Measurements from ENCODE around the gene OTOF. TPM values are rescaled to one million over a fixed set of nuclear protein-coding genes. Genes with fewer than 3 reads are reported as not detected.

The OTOF gene
- total and polyA plus RNA-seq, 2 of the 13 experiments (the other 11 are each of a cell fraction or from before 2014, with no cell fraction given) = 0.04 TPM; not detected in 1

DNA sequence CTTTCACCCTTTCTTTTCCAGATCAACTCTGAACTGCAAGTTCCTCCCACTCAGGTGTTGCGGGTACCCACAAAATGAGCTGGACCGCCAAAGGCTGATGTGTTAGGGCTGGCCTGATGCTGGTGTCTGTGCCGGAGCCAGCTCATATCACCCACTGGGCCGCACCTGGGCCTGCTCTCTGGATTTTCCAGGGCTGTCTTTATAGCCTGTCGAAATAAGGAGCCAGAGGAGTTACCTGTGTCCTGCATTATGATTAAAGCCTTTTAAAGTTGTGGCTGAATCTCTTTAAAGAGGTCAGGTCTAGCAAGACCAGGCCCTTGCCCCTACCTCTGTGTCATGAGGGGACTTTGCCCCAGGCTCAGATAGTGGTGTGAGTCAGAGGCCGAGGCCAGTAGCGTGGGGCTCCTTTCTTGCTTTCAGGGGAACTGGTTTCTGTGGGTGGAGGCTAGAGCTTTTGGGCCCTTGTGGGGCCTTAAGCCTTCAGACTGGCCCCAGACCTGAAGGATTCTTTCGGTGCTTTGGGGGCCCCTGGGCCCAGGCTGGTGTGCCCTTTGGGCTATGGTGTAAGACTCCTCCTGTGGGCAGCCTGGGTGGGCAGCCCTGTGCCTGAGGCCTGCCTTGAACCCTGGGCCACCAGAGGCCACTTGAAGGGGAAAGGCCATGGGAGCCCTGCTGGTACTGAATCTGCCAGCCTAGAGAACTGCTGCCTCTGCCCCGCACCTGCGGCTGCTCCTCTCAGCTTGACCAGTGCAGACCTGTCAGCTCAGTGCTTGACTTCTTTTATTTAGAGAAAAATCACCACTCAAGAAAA, 21.3 kb downstream of the OTOF start (continued):
- peak; percentile 47; the same call in 1 of the 2 replicates for TF ChIP-seq PRDM10 (CRISPR knock-in tag; IDR thresholded peaks at IDR 0.05; ENCODE audit: low read depth)
- peak; percentile 77; the same call in 1 of the 2 replicates for TF ChIP-seq GATAD2A (CRISPR knock-in tag; IDR thresholded peaks at IDR 0.05)
- TF ChIP-seq ELF3 (CRISPR knock-in tag; IDR thresholded peaks at IDR 0.05) = peak; percentile 18; the same call in 1 of the 2 replicates
- no peak; the same call in 1 of the 2 replicates for TF ChIP-seq ZBTB7B (CRISPR knock-in tag; IDR thresholded peaks at IDR 0.05)
- 0 out of 2 replicates have a peak, but pooled peaks have one; percentile 41 for TF ChIP-seq NAIF1 (CRISPR knock-in tag; IDR thresholded peaks at IDR 0.05; ENCODE audit: borderline replicate concordance)
- TF ChIP-seq THAP11 (CRISPR knock-in tag; IDR thresholded peaks at IDR 0.05) = peak; percentile 35; the same call in 1 of the 2 replicates
- no peak for TF ChIP-seq ZFP41 (CRISPR knock-in tag; IDR thresholded peaks at IDR 0.05; ENCODE audit: borderline replicate concordance)
- TF ChIP-seq NR1H2 (CRISPR knock-in tag; IDR thresholded peaks at IDR 0.05; ENCODE audit: borderline replicate concordance, low read depth) = no peak
- peak; percentile 47; the same call in 1 of the 2 replicates for TF ChIP-seq MAZ (IDR thresholded peaks at IDR 0.05; ENCODE audit: borderline replicate concordance, low read depth, low read length)
- no peak; the same call in 1 of the 2 replicates for TF ChIP-seq MAZ (CRISPR knock-in tag; IDR thresholded peaks at IDR 0.05; ENCODE audit: low read depth)
- peak; percentile 60 for TF ChIP-seq AGO2 (optimal IDR thresholded peaks at IDR 0.05; ENCODE audit: low read depth, low read length)
- TF ChIP-seq, protein P1, sequence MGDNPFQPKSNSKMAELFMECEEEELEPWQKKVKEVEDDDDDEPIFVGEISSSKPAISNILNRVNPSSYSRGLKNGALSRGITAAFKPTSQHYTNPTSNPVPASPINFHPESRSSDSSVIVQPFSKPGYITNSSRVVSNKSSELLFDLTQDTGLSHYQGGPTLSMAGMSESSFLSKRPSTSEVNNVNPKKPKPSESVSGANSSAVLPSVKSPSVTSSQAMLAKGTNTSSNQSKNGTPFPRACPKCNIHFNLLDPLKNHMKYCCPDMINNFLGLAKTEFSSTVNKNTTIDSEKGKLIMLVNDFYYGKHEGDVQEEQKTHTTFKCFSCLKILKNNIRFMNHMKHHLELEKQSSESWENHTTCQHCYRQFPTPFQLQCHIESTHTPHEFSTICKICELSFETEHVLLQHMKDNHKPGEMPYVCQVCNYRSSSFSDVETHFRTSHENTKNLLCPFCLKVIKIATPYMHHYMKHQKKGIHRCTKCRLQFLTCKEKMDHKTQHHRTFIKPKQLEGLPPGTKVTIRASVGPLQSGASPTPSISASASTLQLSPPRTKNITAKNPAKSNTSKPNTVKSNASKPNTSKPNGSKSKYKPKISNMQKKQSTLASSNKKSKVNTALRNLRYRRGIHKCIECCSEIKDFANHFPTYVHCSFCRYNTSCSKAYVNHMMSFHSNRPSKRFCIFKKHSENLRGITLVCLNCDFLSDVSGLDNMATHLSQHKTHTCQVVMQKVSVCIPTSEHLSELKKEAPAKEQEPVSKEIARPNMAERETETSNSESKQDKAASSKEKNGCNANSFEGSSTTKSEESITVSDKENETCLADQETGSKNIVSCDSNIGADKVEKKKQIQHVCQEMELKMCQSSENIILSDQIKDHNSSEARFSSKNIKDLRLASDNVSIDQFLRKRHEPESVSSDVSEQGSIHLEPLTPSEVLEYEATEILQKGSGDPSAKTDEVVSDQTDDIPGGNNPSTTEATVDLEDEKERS (CRISPR knock-in tag; IDR thresholded peaks at IDR 0.05) = 0 out of 2 replicates have a peak, but pooled peaks have one; percentile 27
- TF ChIP-seq KMT2A (CRISPR knock-in tag; IDR thresholded peaks at IDR 0.05) = 0 out of 2 replicates have a peak, but pooled peaks have one; percentile 27
- TF ChIP-seq, protein P2, sequence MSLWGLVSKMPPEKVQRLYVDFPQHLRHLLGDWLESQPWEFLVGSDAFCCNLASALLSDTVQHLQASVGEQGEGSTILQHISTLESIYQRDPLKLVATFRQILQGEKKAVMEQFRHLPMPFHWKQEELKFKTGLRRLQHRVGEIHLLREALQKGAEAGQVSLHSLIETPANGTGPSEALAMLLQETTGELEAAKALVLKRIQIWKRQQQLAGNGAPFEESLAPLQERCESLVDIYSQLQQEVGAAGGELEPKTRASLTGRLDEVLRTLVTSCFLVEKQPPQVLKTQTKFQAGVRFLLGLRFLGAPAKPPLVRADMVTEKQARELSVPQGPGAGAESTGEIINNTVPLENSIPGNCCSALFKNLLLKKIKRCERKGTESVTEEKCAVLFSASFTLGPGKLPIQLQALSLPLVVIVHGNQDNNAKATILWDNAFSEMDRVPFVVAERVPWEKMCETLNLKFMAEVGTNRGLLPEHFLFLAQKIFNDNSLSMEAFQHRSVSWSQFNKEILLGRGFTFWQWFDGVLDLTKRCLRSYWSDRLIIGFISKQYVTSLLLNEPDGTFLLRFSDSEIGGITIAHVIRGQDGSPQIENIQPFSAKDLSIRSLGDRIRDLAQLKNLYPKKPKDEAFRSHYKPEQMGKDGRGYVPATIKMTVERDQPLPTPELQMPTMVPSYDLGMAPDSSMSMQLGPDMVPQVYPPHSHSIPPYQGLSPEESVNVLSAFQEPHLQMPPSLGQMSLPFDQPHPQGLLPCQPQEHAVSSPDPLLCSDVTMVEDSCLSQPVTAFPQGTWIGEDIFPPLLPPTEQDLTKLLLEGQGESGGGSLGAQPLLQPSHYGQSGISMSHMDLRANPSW (CRISPR knock-in tag; IDR thresholded peaks at IDR 0.05; ENCODE audit: borderline replicate concordance) = no peak
- TF ChIP-seq KAT8 (CRISPR knock-in tag; IDR thresholded peaks at IDR 0.05) = 0 out of 2 replicates have a peak, but pooled peaks have one; percentile 14
- no peak for TF ChIP-seq GLI4 (CRISPR knock-in tag; IDR thresholded peaks at IDR 0.05; ENCODE audit: borderline replicate concordance)
- peak; percentile 13; the same call in 1 of the 2 replicates for TF ChIP-seq ZNF343 (CRISPR knock-in tag; IDR thresholded peaks at IDR 0.05)
- peak; percentile 5; the same call in 1 of the 2 replicates for TF ChIP-seq HOXA3 (CRISPR knock-in tag; IDR thresholded peaks at IDR 0.05)
- TF ChIP-seq SIX1 (CRISPR knock-in tag; IDR thresholded peaks at IDR 0.05; ENCODE audit: borderline replicate concordance) = peak; percentile 18; the same call in 1 of the 2 replicates

All from HepG2 (cell line).